Astrocyte of the spinal cord (primary cell): Measurements from ENCODE around the gene LCNL1.

Experiments
- DNase-seq: peaks from one replicate; pipeline ENCODE4 v3.0.0; 2011; ENCODE audit warnings: low read depth, low spot score
- H3K4me3 ChIP-seq: 2 replicates; pipeline ENCODE4 v1.5.1; 2011; ENCODE audit warnings: low read depth, mild to moderate bottlenecking, low read length, moderate library complexity
- in situ Hi-C: cut with HindIII; loops from 2 replicates; pipeline ENCODE4 v1.10.0; 2017; ENCODE audit warnings: low sequenced_read_pairs
- TF ChIP-seq, protein P1 (sequence below): IDR thresholded peaks from 2 replicates; pipeline ENCODE4 v1.5.1; 2012; ENCODE audit warnings: low read depth, mild to moderate bottlenecking, low read length, inconsistent platforms

The LCNL1 gene

DNA sequence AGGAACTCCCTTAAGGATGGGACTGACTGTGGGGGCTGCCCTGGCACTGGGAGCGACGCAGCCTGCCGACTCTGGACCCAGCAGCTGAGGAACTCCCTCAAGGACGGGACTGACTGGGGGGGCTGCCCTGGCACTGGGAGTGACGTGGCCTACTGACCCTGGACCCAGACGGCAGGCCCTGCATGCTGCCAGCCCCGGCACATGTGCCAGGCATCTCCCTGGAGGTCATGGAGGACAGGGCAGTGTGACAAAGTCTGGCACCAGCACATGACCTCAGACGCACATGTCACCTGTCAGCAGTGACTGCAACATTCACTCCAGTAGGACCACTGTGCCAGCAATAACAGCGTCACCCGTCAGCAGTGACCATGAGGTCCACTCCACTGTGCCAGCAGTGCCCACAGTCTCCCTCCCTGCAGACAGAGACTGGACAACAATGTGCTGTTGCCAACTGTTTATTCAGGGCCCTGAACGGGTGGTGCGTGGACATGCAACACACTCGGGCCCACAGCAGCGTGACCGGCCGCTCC lies 42.7 kb upstream of the LCNL1 start:
- DNase-seq = no peak
- no peak overlapping the region for H3K4me3 ChIP-seq
- in situ Hi-C loops = loop anchor here (25.0 kb wide), 1 partner anchor 97 kb away; the partner anchor contains the start of genes ABCA2, FUT7 and NPDC1
- TF ChIP-seq, protein P1, sequence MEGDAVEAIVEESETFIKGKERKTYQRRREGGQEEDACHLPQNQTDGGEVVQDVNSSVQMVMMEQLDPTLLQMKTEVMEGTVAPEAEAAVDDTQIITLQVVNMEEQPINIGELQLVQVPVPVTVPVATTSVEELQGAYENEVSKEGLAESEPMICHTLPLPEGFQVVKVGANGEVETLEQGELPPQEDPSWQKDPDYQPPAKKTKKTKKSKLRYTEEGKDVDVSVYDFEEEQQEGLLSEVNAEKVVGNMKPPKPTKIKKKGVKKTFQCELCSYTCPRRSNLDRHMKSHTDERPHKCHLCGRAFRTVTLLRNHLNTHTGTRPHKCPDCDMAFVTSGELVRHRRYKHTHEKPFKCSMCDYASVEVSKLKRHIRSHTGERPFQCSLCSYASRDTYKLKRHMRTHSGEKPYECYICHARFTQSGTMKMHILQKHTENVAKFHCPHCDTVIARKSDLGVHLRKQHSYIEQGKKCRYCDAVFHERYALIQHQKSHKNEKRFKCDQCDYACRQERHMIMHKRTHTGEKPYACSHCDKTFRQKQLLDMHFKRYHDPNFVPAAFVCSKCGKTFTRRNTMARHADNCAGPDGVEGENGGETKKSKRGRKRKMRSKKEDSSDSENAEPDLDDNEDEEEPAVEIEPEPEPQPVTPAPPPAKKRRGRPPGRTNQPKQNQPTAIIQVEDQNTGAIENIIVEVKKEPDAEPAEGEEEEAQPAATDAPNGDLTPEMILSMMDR = no peak

DNA sequence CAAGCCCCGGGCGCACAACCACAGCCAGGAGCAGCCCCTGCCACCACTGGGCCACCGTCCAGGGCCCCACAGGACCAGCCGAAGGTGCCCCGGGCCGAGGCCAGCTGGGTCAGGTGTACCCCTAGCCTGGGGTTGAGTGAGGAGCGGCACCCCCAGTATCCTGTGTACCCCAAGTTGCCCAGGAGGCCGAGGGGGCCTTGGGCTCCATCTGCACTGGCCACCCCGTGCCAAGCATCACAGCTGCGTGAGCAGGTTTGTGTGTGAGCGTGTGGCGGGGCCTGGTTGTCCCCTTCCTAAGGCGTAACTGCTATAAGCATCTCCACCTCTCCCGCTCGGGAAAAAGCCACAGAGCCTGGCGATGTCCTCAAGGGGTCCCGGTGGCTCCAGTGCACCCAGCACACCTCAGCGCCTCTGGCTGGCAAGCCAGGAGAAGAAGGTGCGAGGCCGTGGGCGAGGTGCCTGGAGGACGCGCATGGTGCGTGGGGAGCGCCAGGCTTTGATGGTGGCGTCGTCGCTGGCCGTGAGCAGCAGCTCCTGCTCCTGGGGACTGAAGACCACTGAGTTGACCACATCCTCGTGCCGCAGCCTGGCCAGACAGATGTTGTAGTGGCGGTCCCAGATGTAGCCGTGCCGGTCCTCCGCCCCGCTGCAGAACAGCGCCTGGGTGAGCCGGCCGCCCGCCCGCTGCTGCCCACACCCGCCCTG lies 42.1 kb upstream of the LCNL1 start:
- in situ Hi-C loops = loop anchor here (25.0 kb wide), 1 partner anchor 97 kb away; the partner anchor contains the start of genes ABCA2, FUT7 and NPDC1
- H3K4me3 ChIP-seq = no peak overlapping the region
- no peak for DNase-seq
- TF ChIP-seq, protein P1 = no peak

DNA sequence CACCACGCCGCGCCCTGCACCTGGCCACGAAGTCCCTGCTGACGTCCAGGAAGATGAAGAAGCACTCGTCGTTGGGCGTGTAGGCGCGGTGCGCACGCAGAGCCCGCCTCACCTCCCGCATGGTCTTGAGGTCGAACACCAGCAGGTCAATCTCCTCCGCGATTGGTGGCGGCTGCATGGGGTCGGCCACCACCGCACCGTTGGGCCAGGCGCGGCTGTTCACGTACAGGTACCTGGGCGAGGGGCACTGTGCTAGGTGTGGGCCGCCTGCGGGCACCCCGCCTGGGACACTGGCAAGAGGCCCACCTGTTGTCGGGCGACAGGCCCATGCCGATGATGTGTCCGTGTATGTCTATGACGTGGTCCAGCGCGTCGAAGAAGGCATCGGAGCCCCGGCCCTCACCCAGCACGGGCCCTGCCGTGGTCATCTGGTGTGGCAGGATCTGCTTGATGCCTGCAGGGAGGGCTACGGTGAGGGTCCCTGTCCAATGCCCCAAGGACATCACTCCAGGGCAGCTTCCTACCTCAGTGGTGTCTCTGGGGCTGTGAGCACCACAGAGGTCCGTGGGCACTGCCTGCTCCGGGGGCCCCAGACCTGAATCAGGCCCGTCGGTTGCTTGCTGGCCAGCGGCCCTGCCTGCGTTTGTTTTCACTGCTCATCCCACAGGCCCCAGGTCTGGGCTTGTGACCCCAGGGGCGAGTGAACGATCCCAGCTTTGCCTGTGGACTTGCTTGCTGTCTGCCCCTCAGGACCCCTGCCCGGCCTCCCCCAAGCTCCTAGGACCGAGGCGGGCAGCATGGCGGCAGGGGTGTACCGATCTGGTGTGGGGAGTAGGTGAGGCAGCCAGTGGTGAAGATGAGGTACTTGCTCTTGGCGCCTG lies 41.3 kb upstream of the LCNL1 start:
- H3K4me3 ChIP-seq = no peak overlapping the region
- TF ChIP-seq, protein P1 = no peak
- no peak for DNase-seq
- in situ Hi-C loops = loop anchor here (25.0 kb wide), 1 partner anchor 96 kb away; the partner anchor contains the start of genes ABCA2, FUT7 and NPDC1

DNA sequence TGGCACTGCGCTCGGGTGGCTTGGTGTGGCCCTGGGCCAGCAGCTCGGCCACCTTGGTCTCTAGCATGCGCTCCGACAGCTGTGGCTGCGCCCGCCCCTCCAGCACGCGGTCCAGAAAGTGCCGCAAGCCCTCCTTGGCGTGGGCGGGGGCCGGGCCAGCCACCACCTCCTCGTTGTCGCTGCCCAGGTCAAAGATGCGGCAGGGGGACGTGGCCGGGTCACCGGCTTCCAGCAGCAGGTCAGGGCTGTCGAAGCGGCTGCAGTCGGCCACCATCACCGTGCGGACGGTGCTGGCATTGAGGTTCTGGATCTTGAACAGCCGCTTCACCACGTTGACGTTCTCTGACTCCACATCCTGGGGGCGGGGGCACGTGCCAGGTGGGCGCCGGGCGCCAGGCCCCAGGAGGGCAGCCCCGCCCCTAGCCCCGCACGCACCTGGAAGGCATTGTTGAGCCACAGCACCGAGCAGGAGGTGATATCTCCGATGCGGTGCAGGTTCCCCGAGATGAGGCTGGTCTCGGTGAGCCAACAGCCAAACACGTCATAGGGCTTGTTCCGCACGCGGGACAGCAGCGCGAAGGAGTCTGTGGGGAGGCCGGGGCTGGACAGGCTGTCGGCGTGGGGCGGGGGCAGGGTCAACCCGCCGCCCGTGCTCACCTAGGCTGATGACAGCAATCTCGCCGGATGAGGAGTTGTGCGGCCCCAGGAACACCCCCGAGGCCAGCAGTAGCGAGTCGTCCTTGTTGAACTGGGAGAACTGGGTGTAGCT lies 40.5 kb upstream of the LCNL1 start:
- DNase-seq = no peak
- in situ Hi-C loops = loop anchor here (25.0 kb wide), 1 partner anchor 95 kb away; the partner anchor contains the start of genes ABCA2, FUT7 and NPDC1
- no peak overlapping the region for H3K4me3 ChIP-seq
- TF ChIP-seq, protein P1 = no peak

DNA sequence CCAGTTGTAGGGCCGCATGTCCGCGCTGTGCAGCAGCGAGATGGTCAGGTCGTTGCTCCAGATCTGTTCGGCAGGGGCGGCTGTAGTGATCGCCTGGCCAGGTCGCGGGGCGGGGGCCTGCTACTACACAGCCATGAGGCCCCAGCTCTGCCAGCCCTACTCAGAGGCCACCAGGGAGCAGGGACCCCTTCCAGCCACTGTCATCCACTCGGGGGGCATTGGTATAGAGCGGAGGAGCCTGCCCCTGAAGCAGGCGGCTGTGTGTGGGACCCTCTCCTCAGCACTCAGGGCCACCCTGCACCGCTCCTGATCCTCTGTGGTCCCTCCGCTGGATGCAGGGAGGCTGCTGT lies 39.9 kb upstream of the LCNL1 start:
- H3K4me3 ChIP-seq = peak overlapping the region; percentile 75
- TF ChIP-seq, protein P1 = no peak
- in situ Hi-C loops = loop anchor here (25.0 kb wide), 1 partner anchor 94 kb away; the partner anchor contains the start of genes ABCA2, FUT7 and NPDC1
- DNase-seq = no peak
